Gastroesophageal sphincter (tissue), 4 donors: ENCODE results near the gene CNGB1. TPM values are rescaled to one million over a fixed set of nuclear protein-coding genes. Genes with fewer than 3 reads are reported as not detected.

ENCODE experiments used
- ATAC-seq: fragments of 150-250 bp; one replicate; pipeline ENCODE4 v1.9.1; 2016; ENCODE audit warnings: mild to moderate bottlenecking, moderate library complexity
- H3K27ac ChIP-seq, 4 donors: fragments of 200-600 bp; sonication (generic) in 3 of 4; 1 replicate in 3 of 4; 2 replicates in 1 of 4; pipeline ENCODE4 v1.5.1; 2016 to 2019
- H3K27me3 ChIP-seq: fragments of 200-600 bp; sonication (generic); one replicate; pipeline ENCODE4 v1.5.1; 2019
- H3K36me3 ChIP-seq, 2 donors: fragments of 200-600 bp; sonication (generic); one replicate each; pipeline ENCODE4 v1.5.1; 2019; ENCODE audit warnings: control low read depth in 1 of 2
- H3K4me1 ChIP-seq, 3 donors: fragments of 200-600 bp; sonication (generic); 1 replicate in 2 of 3; 2 replicates in 1 of 3; pipeline ENCODE4 v1.5.1; 2016 to 2019; ENCODE audit warnings: control low read depth in 2 of 3
- H3K4me3 ChIP-seq, 2 donors: fragments of 200-600 bp; sonication (generic); one replicate each; pipeline ENCODE4 v1.5.1; 2019; ENCODE audit warnings: mild to moderate bottlenecking in 1 of 2, moderate library complexity in 1 of 2
- H3K9me3 ChIP-seq, 3 donors: fragments of 200-600 bp; sonication (generic); one replicate each; pipeline ENCODE4 v1.5.1; 2017 to 2019; ENCODE audit warnings: control low read depth in 2 of 3
- EP300 ChIP-seq: sonication (generic); formaldehyde crosslinking; IDR thresholded peaks from one replicate; pipeline ENCODE4 v1.6.1; 2017; ENCODE audit warnings: antibody characterized with exemption, mild to moderate bottlenecking
- POLR2A ChIP-seq, 2 donors: fragments of 450-650 bp; IDR thresholded peaks; one replicate each; pipeline ENCODE4 v1.6.1; 2017; ENCODE audit warnings: antibody characterized with exemption in 2 of 2, mild to moderate bottlenecking in 2 of 2, moderate library complexity in 1 of 2
- POLR2AphosphoS5 ChIP-seq: sonication (generic); formaldehyde crosslinking; IDR thresholded peaks from one replicate; pipeline ENCODE4 v1.6.1; 2017; ENCODE audit warnings: antibody characterized with exemption
- WGBS, 2 donors: methylation state at CpG; one replicate each; pipeline ENCODE4 v1.1.5; 2018; ENCODE audit warnings: low coverage in 1 of 2; 5-methylcytosine and 5-hydroxymethylcytosine counted together
- total RNA-seq, 4 donors: library from RNA; depleted of rRNA; stranded (reverse); fragments of >200 nt; gene quantifications; one replicate each; pipeline ENCODE4 v1.1.0, GENCODE V29; 2016
- TF ChIP-seq, protein P1 (sequence below), 4 experiments: fragments of 200-600 bp in 2 of 4; fragments of 450-650 bp in 2 of 4; sonication (generic) in 1 of 4; IDR thresholded peaks; one replicate each; pipeline ENCODE4 v1.5.1; 2017 to 2019; ENCODE audit warnings: antibody characterized with exemption in 4 of 4, mild to moderate bottlenecking in 2 of 4, moderate library complexity in 2 of 4

CNGB1 gene
- total RNA-seq, 4 donors from 2014 or later = 0.15 to 0.67 TPM; not detected in 2

DNA sequence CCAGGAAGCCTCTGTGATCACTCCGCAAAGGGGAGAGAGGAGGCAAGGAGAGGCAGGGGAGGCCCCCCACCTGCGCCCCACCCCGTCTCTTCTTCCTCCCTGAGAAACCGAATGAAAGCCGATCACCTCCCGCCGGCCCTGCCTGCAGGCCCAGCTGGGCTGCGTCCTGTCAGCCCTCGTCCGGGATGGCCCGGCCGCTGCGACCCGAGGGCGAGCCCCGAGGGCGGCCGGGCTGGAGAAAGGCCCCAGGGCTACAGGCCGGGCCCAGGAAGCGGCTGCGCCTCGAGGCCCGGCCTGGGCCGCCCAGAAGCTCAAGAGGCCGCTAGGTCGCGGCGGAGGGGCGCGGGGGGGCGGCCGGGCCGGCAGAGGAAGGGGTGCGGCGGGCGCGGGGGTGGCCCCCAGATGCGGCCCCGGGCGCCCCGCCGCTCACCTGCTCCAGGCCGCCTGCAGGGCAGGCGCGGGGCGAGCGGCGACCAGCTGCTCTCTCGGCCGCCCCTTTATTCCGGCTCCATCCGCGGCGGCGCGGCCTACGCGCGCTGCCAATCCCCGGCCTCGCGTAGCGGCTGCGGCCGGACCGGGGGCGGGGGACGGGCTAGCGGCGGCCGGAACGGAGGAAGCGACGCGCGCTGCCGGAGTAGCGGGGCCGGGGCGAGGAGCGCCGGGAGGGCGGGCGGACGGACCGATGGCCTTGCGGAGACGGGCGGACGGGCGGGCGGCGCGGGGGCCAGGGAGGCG is 29.2 kb upstream of the CNGB1 start, which contains the start of gene ZNF319:
ZNF319 (minus strand) TSS at position 702 of the 735 bp plus-strand sequence. CDS start 2,407 bp downstream, outside the sequence.
- 0% methylated on average over 3 of the region's 95 CpGs; no CpG with 5 or more reads in 1 of the 2 donors for WGBS, 2 donors

DNA sequence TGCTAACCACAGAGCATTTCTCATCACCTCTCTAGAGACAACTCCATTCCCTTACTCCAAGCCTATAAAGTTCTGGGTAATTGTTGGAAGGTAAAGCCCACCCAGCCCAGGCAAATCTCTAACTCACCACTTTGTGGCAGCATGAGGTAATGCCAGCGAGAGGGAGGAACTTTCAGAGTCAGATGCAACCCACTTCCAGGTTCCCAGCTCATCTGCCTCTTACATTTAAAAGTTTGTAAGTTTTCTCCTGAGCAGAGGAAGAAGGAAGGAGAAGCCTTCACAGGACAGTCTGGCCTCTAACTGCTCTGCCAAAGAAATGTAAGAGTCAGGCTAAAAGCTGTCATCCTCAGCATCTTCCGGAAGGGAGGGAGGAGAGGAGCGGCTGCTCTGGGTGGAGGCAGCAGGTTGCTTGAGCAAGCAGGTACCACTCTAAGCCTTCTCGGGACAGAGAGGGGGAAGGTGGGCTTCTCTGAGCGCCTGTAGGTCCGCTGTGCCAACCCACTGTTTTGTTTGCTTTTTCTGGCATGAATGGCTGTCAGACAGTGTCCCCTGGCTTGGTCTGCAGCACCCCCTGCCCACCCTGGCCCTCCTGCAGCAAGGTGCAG is 28.5 kb upstream of the CNGB1 start:
- ATAC-seq = no peak
- Histone ChIP-seq H3K27me3 (no peaks in the 10 kb centered on the region), H3K4me1 (peaks cover 0 to 47% (median 21%) of the 10 kb centered on the region in 3 donors), H3K36me3 (peaks cover 0 to 54% of the 10 kb centered on the region in 2 donors), H3K27ac (peak overlapping the region; percentile 21 to 92 (median 88)), H3K4me3 (peak overlapping the region; percentile 72 to 85), H3K9me3 (no peaks in the 10 kb centered on the region)
- WGBS, 2 donors = 6% methylated on average over 5 of the region's 6 CpGs
- no peak for TF ChIP-seq POLR2AphosphoS5
- TF ChIP-seq, protein P1, sequence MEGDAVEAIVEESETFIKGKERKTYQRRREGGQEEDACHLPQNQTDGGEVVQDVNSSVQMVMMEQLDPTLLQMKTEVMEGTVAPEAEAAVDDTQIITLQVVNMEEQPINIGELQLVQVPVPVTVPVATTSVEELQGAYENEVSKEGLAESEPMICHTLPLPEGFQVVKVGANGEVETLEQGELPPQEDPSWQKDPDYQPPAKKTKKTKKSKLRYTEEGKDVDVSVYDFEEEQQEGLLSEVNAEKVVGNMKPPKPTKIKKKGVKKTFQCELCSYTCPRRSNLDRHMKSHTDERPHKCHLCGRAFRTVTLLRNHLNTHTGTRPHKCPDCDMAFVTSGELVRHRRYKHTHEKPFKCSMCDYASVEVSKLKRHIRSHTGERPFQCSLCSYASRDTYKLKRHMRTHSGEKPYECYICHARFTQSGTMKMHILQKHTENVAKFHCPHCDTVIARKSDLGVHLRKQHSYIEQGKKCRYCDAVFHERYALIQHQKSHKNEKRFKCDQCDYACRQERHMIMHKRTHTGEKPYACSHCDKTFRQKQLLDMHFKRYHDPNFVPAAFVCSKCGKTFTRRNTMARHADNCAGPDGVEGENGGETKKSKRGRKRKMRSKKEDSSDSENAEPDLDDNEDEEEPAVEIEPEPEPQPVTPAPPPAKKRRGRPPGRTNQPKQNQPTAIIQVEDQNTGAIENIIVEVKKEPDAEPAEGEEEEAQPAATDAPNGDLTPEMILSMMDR (IDR thresholded peaks at IDR 0.05) = no peak
- no peak for TF ChIP-seq EP300
- no peak for TF ChIP-seq POLR2A (IDR thresholded peaks at IDR 0.05)

More for the DNA sequence above, 29.2 kb upstream of the CNGB1 start, which contains the start of gene ZNF319:
- TF ChIP-seq, protein P1 (IDR thresholded peaks at IDR 0.05) = no peak
- H3K36me3 ChIP-seq = peaks cover 0 to 48% of the 10 kb centered on the region in 2 donors
- peak within 1 kb of the TSS; percentile 84 to 92 (median 88) for H3K27ac ChIP-seq
- H3K4me1 ChIP-seq = peaks cover 0 to 45% (median 21%) of the 10 kb centered on the region in 3 donors
- H3K4me3 ChIP-seq = peak within 1 kb of the TSS; percentile 72 to 85
- no peaks in the 10 kb centered on the region for H3K9me3 ChIP-seq
- no peaks in the 10 kb centered on the region for H3K27me3 ChIP-seq
- peak; percentile 19 for ATAC-seq

- TF ChIP-seq EP300 (no peak), POLR2A (IDR thresholded peaks at IDR 0.05) (no peak), POLR2AphosphoS5 (no peak)
- TF ChIP-seq, protein P1 (IDR thresholded peaks at IDR 0.05) = no peak
- peaks cover 0 to 49% (median 21%) of the 10 kb centered on the region in 3 donors for H3K4me1 ChIP-seq
- H3K4me3 ChIP-seq = no peak overlapping the region
- H3K27me3 ChIP-seq = no peaks in the 10 kb centered on the region
- H3K9me3 ChIP-seq = no peaks in the 10 kb centered on the region
- ATAC-seq = no peak
- H3K36me3 ChIP-seq = peaks cover 0 to 59% of the 10 kb centered on the region in 2 donors
- peak overlapping the region in 3 of 4 donors; percentile 84 to 92 (median 91) for H3K27ac ChIP-seq
- WGBS, 2 donors = 83% methylated on average over 1 of the region's 3 CpGs; no CpG with 5 or more reads in 1 of the 2 donors
Measured at GRCh38 chr16:57998992-57999365, 28.1 kb upstream of the CNGB1 start.

GRCh38 chr16:57998486-57998885 is 27.6 kb upstream of the CNGB1 start:
- no peak overlapping the region for H3K4me3 ChIP-seq
- 80% methylated on average over 1 of the region's 8 CpGs; no CpG with 5 or more reads in 1 of the 2 donors for WGBS, 2 donors

More at GRCh38 chr16:57998486-57998885, 27.6 kb upstream of the CNGB1 start:
- ATAC-seq = no peak
- Histone ChIP-seq H3K27ac (peak overlapping the region in 3 of 4 donors; percentile 84 to 92 (median 91)), H3K27me3 (no peaks in the 10 kb centered on the region), H3K4me1 (peaks cover 0 to 49% (median 21%) of the 10 kb centered on the region in 3 donors), H3K9me3 (no peaks in the 10 kb centered on the region), H3K36me3 (peaks cover 0 to 62% of the 10 kb centered on the region in 2 donors)
- TF ChIP-seq, protein P1 (IDR thresholded peaks at IDR 0.05) = no peak
- TF ChIP-seq EP300 (no peak), POLR2A (IDR thresholded peaks at IDR 0.05) (no peak), POLR2AphosphoS5 (no peak)
